Measurements from ENCODE around the gene MGAM2. TPM values are rescaled to one million over a fixed set of nuclear protein-coding genes. Genes with fewer than 3 reads are reported as not detected.

MGAM2 gene
- total RNA-seq, 2 experiments from 2014 or later = not detected

GRCh38 chr7:142158736-142159496, 47.4 kb downstream of the MGAM2 start:
- no peaks in the 10 kb centered on the region for H3K79me2 ChIP-seq (ENCODE audit: insufficient read depth, low read depth, low read length)
- H2AFZ ChIP-seq (ENCODE audit: low read length) = no peak overlapping the region
- no peak overlapping the region for H3K4me3 ChIP-seq (ENCODE audit: low read depth, low read length, poor library complexity, severe bottlenecking)
- TF ChIP-seq EZH2phosphoT487 (IDR thresholded peaks at IDR 0.05; ENCODE audit: borderline replicate concordance, low read depth, low read length) = no peak
- no peak overlapping the region for H3K27ac ChIP-seq (ENCODE audit: low read depth, low read length, poor library complexity, severe bottlenecking)
- no peaks in the 10 kb centered on the region for H3K9me2 ChIP-seq (ENCODE audit: insufficient read depth, low read length)
- no peak for DNase-seq (ENCODE audit: low spot score)
- no peaks in the 10 kb centered on the region for H3K9me3 ChIP-seq (ENCODE audit: low read length)
- POLR2A ChIA-PET = no interaction called here
- H3K36me3 ChIP-seq (ENCODE audit: insufficient read depth, low read length) = no peaks in the 10 kb centered on the region
- intact Hi-C loops (cut with micrococcal nuclease; ENCODE audit: unreplicated experiment) = no loop called here
- no TSS peak for BruUV-seq (replicated peaks)
- no peaks in the 10 kb centered on the region for H3K4me1 ChIP-seq (ENCODE audit: insufficient read depth, low read length, poor library complexity, severe bottlenecking)
- CTCF ChIA-PET (ENCODE audit: unreplicated experiment) = no interaction called here
- no peaks in the 10 kb centered on the region for H4K20me1 ChIP-seq (ENCODE audit: insufficient read depth, low read length)
- no peak overlapping the region for H3K4me2 ChIP-seq (ENCODE audit: low read length)

- ChIA-PET CTCF (ENCODE audit: unreplicated experiment) (no interaction called here), POLR2A (interaction anchor here (0.6 kb wide), 1 partner anchor 69 kb away, joined by 5 read pairs; no protein-coding TSS in a partner anchor)
- TF ChIP-seq CTCF (conservative IDR thresholded peaks at IDR 0.05; ENCODE audit: low read length) = no peak
- TF ChIP-seq EZH2phosphoT487 (IDR thresholded peaks at IDR 0.05; ENCODE audit: borderline replicate concordance, low read depth, low read length) = no peak
- no peaks in the 10 kb centered on the region for H3K36me3 ChIP-seq (ENCODE audit: insufficient read depth, low read length)
- DNase-seq (ENCODE audit: low spot score) = no peak
- BruUV-seq (replicated peaks) = no TSS peak
- H3K9me2 ChIP-seq (ENCODE audit: insufficient read depth, low read length) = no peaks in the 10 kb centered on the region
- H3K9me3 ChIP-seq (ENCODE audit: low read length) = no peaks in the 10 kb centered on the region
- no peaks in the 10 kb centered on the region for H4K20me1 ChIP-seq (ENCODE audit: insufficient read depth, low read length)
- no peak overlapping the region for H2AFZ ChIP-seq (ENCODE audit: low read length)
- intact Hi-C loops (cut with micrococcal nuclease; ENCODE audit: unreplicated experiment) = no loop called here
- H3K4me3 ChIP-seq (ENCODE audit: low read depth, low read length, poor library complexity, severe bottlenecking) = no peak overlapping the region
- H3K4me1 ChIP-seq (ENCODE audit: insufficient read depth, low read length, poor library complexity, severe bottlenecking) = no peaks in the 10 kb centered on the region
- H3K4me2 ChIP-seq (ENCODE audit: low read length) = no peak overlapping the region
- H3K79me2 ChIP-seq (ENCODE audit: insufficient read depth, low read depth, low read length) = no peaks in the 10 kb centered on the region
- H3K27ac ChIP-seq (ENCODE audit: low read depth, low read length, poor library complexity, severe bottlenecking) = no peak overlapping the region
Observed at GRCh38 chr7:142161921-142162320, 50.4 kb downstream of the MGAM2 start.

- Histone ChIP-seq H3K27ac (ENCODE audit: low read depth, low read length, poor library complexity, severe bottlenecking) (no peak overlapping the region), H3K4me1 (ENCODE audit: insufficient read depth, low read length, poor library complexity, severe bottlenecking) (no peaks in the 10 kb centered on the region), H3K9me2 (ENCODE audit: insufficient read depth, low read length) (no peaks in the 10 kb centered on the region), H3K36me3 (ENCODE audit: insufficient read depth, low read length) (no peaks in the 10 kb centered on the region), H3K9me3 (ENCODE audit: low read length) (no peaks in the 10 kb centered on the region), H2AFZ (ENCODE audit: low read length) (no peak overlapping the region), H3K4me3 (ENCODE audit: low read depth, low read length, poor library complexity, severe bottlenecking) (no peak overlapping the region), H3K4me2 (ENCODE audit: low read length) (no peak overlapping the region), H3K79me2 (ENCODE audit: insufficient read depth, low read depth, low read length) (no peaks in the 10 kb centered on the region), H4K20me1 (ENCODE audit: insufficient read depth, low read length) (no peaks in the 10 kb centered on the region)
- no TSS peak for BruUV-seq (replicated peaks)
- CTCF ChIA-PET (ENCODE audit: unreplicated experiment) = no interaction called here
- intact Hi-C loops (cut with micrococcal nuclease; ENCODE audit: unreplicated experiment) = no loop called here
- no peak for DNase-seq (ENCODE audit: low spot score)
- TF ChIP-seq EZH2phosphoT487 (IDR thresholded peaks at IDR 0.05; ENCODE audit: borderline replicate concordance, low read depth, low read length) (no peak), CTCF (conservative IDR thresholded peaks at IDR 0.05; ENCODE audit: low read length) (no peak)
- POLR2A ChIA-PET = interaction anchor here (0.6 kb wide), 1 partner anchor 633 kb away, joined by 3 read pairs; no protein-coding TSS in a partner anchor
Observed at GRCh38 chr7:142168746-142169145, 57.2 kb downstream of the MGAM2 start.
